HCT116 (cell line): ENCODE measurements around the gene DNM3. TPM values are rescaled to one million over a fixed set of nuclear protein-coding genes. Genes with fewer than 3 reads are reported as not detected.

ENCODE experiments used
- ATAC-seq: fragments of 200-7000 bp; cut with Tn5 transposase; 2 replicates; pipeline ENCODE4 v1.9.1; 2020; ENCODE audit warnings: mild to moderate bottlenecking, moderate library complexity
- BruUV-seq: library from RNA; stranded (reverse); fragments of 400-500 nt; replicated peaks from 2 replicates; lab custom pipeline; 2021; lab: Mats Ljungman, UMichigan
- CTCF ChIA-PET: fragments of 300-600 bp; sonication (Branson Sonifier 250); formaldehyde crosslinking; loops from one replicate; lab custom pipeline; 2021; ENCODE audit warnings: antibody characterized with exemption; lab: Charles Lee
- POLR2A ChIA-PET: fragments of 300-600, 350-600 bp; sonication (Branson Sonifier 250); formaldehyde crosslinking; loops from one replicate; lab custom pipeline; 2021; ENCODE audit warnings: antibody characterized with exemption; lab: Charles Lee
- RAD21 ChIA-PET, 2 experiments: fragments of 300-600 bp; sonication (Branson Sonifier 250); formaldehyde crosslinking; loops; one replicate each; lab custom pipeline; 2023; ENCODE audit warnings: low total read pairs in 2 of 2; ENCODE audit not compliant: uncharacterized antibody in 2 of 2, unreplicated experiment in 2 of 2, low non-redundant PET in 1 of 2; lab: Charles Lee
- DNase-seq: peaks from one replicate; pipeline ENCODE4 v3.0.0-alpha.2; 2010; ENCODE audit warnings: low read depth, low spot score
- H2AFZ ChIP-seq: fragments of 200-600 bp; shearing (Covaris generic), sonication (generic); 2 replicates; pipeline ENCODE4 v1.6.1; 2017; ENCODE audit warnings: low read depth, mixed run types, mixed read lengths, antibody characterized with exemption, low read length; ENCODE audit not compliant: poor library complexity, severe bottlenecking
- H3K27ac ChIP-seq: 2 replicates; pipeline ENCODE4 v1.5.1; 2012; ENCODE audit warnings: low read depth, low read length
- H3K27me3 ChIP-seq: fragments of 200-600 bp; sonication (generic); 2 replicates; pipeline ENCODE4 v1.6.1; 2016; ENCODE audit warnings: mixed run types, low read length, mixed read lengths; ENCODE audit not compliant: insufficient read depth
- H3K36me3 ChIP-seq, 2 experiments: fragments of 200-500 bp in 1 of 2; fragments of 200-600 bp in 1 of 2; sonication (Bioruptor generic) in 1 of 2; sonication (generic) in 1 of 2; 2 replicates each; pipeline versions ENCODE4 v1.5.1 to v1.6.1; 2014 to 2016; ENCODE audit warnings: low read length in 2 of 2, inconsistent platforms in 1 of 2, mixed read lengths in 1 of 2, mixed run types in 1 of 2; ENCODE audit not compliant: insufficient read depth in 2 of 2, control insufficient read depth in 1 of 2
- H3K4me1 ChIP-seq, 2 experiments: fragments of 200-600 bp in 1 of 2; sonication (generic) in 1 of 2; 2 replicates each; pipeline versions ENCODE4 v1.5.1 to v1.6.1; 2012 to 2017; ENCODE audit warnings: low read length in 2 of 2, inconsistent platforms in 1 of 2, mild to moderate bottlenecking in 1 of 2, mixed read lengths in 1 of 2, mixed run types in 1 of 2, moderate library complexity in 1 of 2; ENCODE audit not compliant: insufficient read depth in 2 of 2, control insufficient read depth in 1 of 2
- H3K4me2 ChIP-seq: fragments of 200-600 bp; sonication (generic); 2 replicates; pipeline ENCODE4 v1.6.1; 2017; ENCODE audit warnings: mixed run types, low read length, mixed read lengths
- H3K4me3 ChIP-seq, 2 experiments: fragments of 200-600 bp in 1 of 2; sonication (generic) in 1 of 2; replicated peaks in 1 of 2; 2 replicates each; pipeline ENCODE4 v1.5.1; 2011 to 2016; ENCODE audit warnings: low read length in 2 of 2, control low read depth in 1 of 2, low read depth in 1 of 2, mild to moderate bottlenecking in 1 of 2, mixed read lengths in 1 of 2, mixed run types in 1 of 2
- H3K79me2 ChIP-seq: fragments of 200-600 bp; sonication (generic); 2 replicates; pipeline ENCODE4 v1.6.1; 2017; ENCODE audit warnings: mild to moderate bottlenecking, mixed run types, low read length, moderate library complexity, mixed read lengths; ENCODE audit not compliant: insufficient read depth
- H3K9ac ChIP-seq: fragments of 200-600 bp; sonication (generic); 2 replicates; pipeline ENCODE4 v1.6.1; 2016; ENCODE audit warnings: low read length, mixed read lengths
- H3K9me2 ChIP-seq: fragments of 200-600 bp; sonication (generic), shearing (Covaris generic); 2 replicates; pipeline ENCODE4 v1.6.1; 2017; ENCODE audit warnings: mixed run types, mild to moderate bottlenecking, moderate library complexity; ENCODE audit not compliant: insufficient read depth
- H3K9me3 ChIP-seq, 2 experiments: fragments of 200-500 bp in 1 of 2; fragments of 200-600 bp in 1 of 2; sonication (Bioruptor generic) in 1 of 2; sonication (generic) in 1 of 2; 2 replicates each; pipeline ENCODE4 v1.6.1; 2014 to 2017; ENCODE audit warnings: low read length in 2 of 2, mixed read lengths in 2 of 2, inconsistent platforms in 1 of 2, low read depth in 1 of 2, mild to moderate bottlenecking in 1 of 2, mixed run types in 1 of 2, moderate library complexity in 1 of 2; ENCODE audit not compliant: control insufficient read depth in 1 of 2, insufficient read depth in 1 of 2
- H4K20me1 ChIP-seq: fragments of 200-600 bp; sonication (generic), shearing (Covaris generic); 2 replicates; pipeline ENCODE4 v1.6.1; 2017; ENCODE audit warnings: mixed run types, mild to moderate bottlenecking, moderate library complexity; ENCODE audit not compliant: insufficient read depth
- EGR1 ChIP-seq: IDR thresholded peaks from 2 replicates; pipeline ENCODE4 v1.6.1; 2012; ENCODE audit warnings: low read depth
- MAX ChIP-seq: IDR thresholded peaks from 2 replicates; pipeline ENCODE4 v1.6.1; 2012
- POLR2A ChIP-seq: IDR thresholded peaks from 2 replicates; pipeline ENCODE4 v1.7.0; 2011; ENCODE audit warnings: borderline replicate concordance; ENCODE audit not compliant: insufficient read depth, insufficient read length; ENCODE audit errors: extremely low read depth
- POLR2AphosphoS5 ChIP-seq: IDR thresholded peaks from 2 replicates; pipeline ENCODE4 v1.6.1; 2011; ENCODE audit warnings: mild to moderate bottlenecking, low read depth, low read length, moderate library complexity
- SIN3A ChIP-seq: IDR thresholded peaks from 2 replicates; pipeline ENCODE4 v1.6.1; 2012; ENCODE audit warnings: low read depth
- SRF ChIP-seq: IDR thresholded peaks from 2 replicates; pipeline ENCODE4 v1.6.1; 2012; ENCODE audit warnings: low read depth
- TCF7L2 ChIP-seq: IDR thresholded peaks from 2 replicates; pipeline ENCODE4 v1.7.0; 2011; ENCODE audit warnings: borderline replicate concordance, inconsistent platforms; ENCODE audit not compliant: insufficient read depth, insufficient read length; ENCODE audit errors: extremely low read depth
- YY1 ChIP-seq: IDR thresholded peaks from 2 replicates; pipeline ENCODE4 v1.6.1; 2011; ENCODE audit warnings: low read length, low read depth, moderate library complexity, mild to moderate bottlenecking; ENCODE audit not compliant: insufficient replicate concordance; ENCODE audit errors: extremely low read depth
- ZNF274 ChIP-seq: fragments of 200-500 bp; sonication (Bioruptor generic); IDR thresholded peaks from 2 replicates; pipeline ENCODE4 v1.6.1; 2014; ENCODE audit warnings: mild to moderate bottlenecking, low read depth, low read length, inconsistent platforms
- intact Hi-C: fragments of 100-400 bp; cut with micrococcal nuclease; formaldehyde crosslinking; loops from 2 replicates; pipeline ENCODE4 v1.10.0; 2022
- total RNA-seq: library from RNA; stranded (reverse); gene quantifications from one replicate; pipeline ENCODE4 v1.2.1, GENCODE V29; 2021; ENCODE audit not compliant: unreplicated experiment
- TF ChIP-seq, protein P1 (sequence below): IDR thresholded peaks from 2 replicates; pipeline ENCODE4 v1.6.1; 2012
- TF ChIP-seq, protein P2 (sequence below), 3 experiments: fragments of 200-600 bp in 1 of 3; sonication (generic) in 1 of 3; IDR thresholded peaks in 2 of 3; conservative IDR thresholded peaks in 1 of 3; 2 replicates each; pipeline ENCODE4 v1.5.1; 2012 to 2017; ENCODE audit warnings: low read depth in 2 of 3, low read length in 2 of 3, antibody characterized with exemption in 1 of 3, borderline replicate concordance in 1 of 3, control low read depth in 1 of 3, mild to moderate bottlenecking in 1 of 3, mixed read lengths in 1 of 3, mixed run types in 1 of 3, moderate library complexity in 1 of 3; ENCODE audit not compliant: insufficient read depth in 1 of 3
- TF ChIP-seq, protein P3 (sequence below): IDR thresholded peaks from 2 replicates; pipeline ENCODE4 v1.6.1; 2011; ENCODE audit warnings: mild to moderate bottlenecking, low read length, moderate library complexity; ENCODE audit not compliant: insufficient replicate concordance; ENCODE audit errors: extremely low read depth

Gene DNM3
- total RNA-seq, 1 experiment from 2014 or later: 3.1 TPM

GRCh38 chr1:172135978-172136610, 294.8 kb downstream of the DNM3 start:
- Histone ChIP-seq H2AFZ (no peak overlapping the region), H3K4me3 (no peak overlapping the region), H3K9me2 (no peaks in the 10 kb centered on the region), H3K9ac (no peak overlapping the region), H3K27ac (no peak overlapping the region), H3K27me3 (no peaks in the 10 kb centered on the region), H4K20me1 (no peaks in the 10 kb centered on the region), H3K36me3 (no peaks in the 10 kb centered on the region), H3K4me2 (no peak overlapping the region), H3K79me2 (no peaks in the 10 kb centered on the region), H3K9me3 (no peaks in the 10 kb centered on the region), H3K4me1 (no peaks in the 10 kb centered on the region)
- RAD21 ChIA-PET: no interaction called here
- TF ChIP-seq TCF7L2 (no peak), POLR2AphosphoS5 (no peak)
- TF ChIP-seq, protein P1, sequence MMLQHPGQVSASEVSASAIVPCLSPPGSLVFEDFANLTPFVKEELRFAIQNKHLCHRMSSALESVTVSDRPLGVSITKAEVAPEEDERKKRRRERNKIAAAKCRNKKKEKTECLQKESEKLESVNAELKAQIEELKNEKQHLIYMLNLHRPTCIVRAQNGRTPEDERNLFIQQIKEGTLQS: no peak
- no peak for DNase-seq
- POLR2A ChIA-PET: no interaction called here
- no peak for ATAC-seq
- BruUV-seq: no TSS peak
- CTCF ChIA-PET: no interaction called here
- intact Hi-C loops: loop anchor here (1.0 kb wide), 1 partner anchor 263 kb away; no protein-coding TSS in a partner anchor

GRCh38 chr1:172136925-172137324, 295.6 kb downstream of the DNM3 start:
- H3K9ac ChIP-seq: no peak overlapping the region
- DNase-seq (no peak), ATAC-seq (no peak)
- BruUV-seq: no TSS peak
- no peaks in the 10 kb centered on the region for H3K9me2 ChIP-seq
- intact Hi-C loops: no loop called here
- H3K27ac ChIP-seq: no peak overlapping the region
- H3K36me3 ChIP-seq: no peaks in the 10 kb centered on the region
- no peak overlapping the region for H3K4me2 ChIP-seq
- POLR2A ChIA-PET: no interaction called here
- CTCF ChIA-PET: no interaction called here
- H3K4me1 ChIP-seq: no peaks in the 10 kb centered on the region
- H2AFZ ChIP-seq: no peak overlapping the region
- H3K79me2 ChIP-seq: no peaks in the 10 kb centered on the region
- H3K4me3 ChIP-seq: no peak overlapping the region
- no peaks in the 10 kb centered on the region for H4K20me1 ChIP-seq
- H3K9me3 ChIP-seq: no peaks in the 10 kb centered on the region
- no peaks in the 10 kb centered on the region for H3K27me3 ChIP-seq
- RAD21 ChIA-PET: no interaction called here
- TF ChIP-seq, protein P1: no peak
- TF ChIP-seq, protein P2, sequence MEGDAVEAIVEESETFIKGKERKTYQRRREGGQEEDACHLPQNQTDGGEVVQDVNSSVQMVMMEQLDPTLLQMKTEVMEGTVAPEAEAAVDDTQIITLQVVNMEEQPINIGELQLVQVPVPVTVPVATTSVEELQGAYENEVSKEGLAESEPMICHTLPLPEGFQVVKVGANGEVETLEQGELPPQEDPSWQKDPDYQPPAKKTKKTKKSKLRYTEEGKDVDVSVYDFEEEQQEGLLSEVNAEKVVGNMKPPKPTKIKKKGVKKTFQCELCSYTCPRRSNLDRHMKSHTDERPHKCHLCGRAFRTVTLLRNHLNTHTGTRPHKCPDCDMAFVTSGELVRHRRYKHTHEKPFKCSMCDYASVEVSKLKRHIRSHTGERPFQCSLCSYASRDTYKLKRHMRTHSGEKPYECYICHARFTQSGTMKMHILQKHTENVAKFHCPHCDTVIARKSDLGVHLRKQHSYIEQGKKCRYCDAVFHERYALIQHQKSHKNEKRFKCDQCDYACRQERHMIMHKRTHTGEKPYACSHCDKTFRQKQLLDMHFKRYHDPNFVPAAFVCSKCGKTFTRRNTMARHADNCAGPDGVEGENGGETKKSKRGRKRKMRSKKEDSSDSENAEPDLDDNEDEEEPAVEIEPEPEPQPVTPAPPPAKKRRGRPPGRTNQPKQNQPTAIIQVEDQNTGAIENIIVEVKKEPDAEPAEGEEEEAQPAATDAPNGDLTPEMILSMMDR (IDR thresholded peaks at IDR 0.05 in 2 of 3, conservative IDR thresholded peaks at IDR 0.05 in 1 of 3; ENCODE audit: borderline replicate concordance in 1 of 3, insufficient read depth in 1 of 3, low read depth in 2 of 3, low read length in 2 of 3): no peak
- TF ChIP-seq YY1 (no peak), MAX (no peak), POLR2A (no peak), EGR1 (no peak), SIN3A (no peak), SRF (no peak), ZNF274 (no peak), POLR2AphosphoS5 (no peak)
- TF ChIP-seq, protein P3, sequence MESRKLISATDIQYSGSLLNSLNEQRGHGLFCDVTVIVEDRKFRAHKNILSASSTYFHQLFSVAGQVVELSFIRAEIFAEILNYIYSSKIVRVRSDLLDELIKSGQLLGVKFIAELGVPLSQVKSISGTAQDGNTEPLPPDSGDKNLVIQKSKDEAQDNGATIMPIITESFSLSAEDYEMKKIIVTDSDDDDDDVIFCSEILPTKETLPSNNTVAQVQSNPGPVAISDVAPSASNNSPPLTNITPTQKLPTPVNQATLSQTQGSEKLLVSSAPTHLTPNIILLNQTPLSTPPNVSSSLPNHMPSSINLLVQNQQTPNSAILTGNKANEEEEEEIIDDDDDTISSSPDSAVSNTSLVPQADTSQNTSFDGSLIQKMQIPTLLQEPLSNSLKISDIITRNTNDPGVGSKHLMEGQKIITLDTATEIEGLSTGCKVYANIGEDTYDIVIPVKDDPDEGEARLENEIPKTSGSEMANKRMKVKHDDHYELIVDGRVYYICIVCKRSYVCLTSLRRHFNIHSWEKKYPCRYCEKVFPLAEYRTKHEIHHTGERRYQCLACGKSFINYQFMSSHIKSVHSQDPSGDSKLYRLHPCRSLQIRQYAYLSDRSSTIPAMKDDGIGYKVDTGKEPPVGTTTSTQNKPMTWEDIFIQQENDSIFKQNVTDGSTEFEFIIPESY: no peak
